ENCODE data around the gene KRT38. TPM values are rescaled to one million over a fixed set of nuclear protein-coding genes. Genes with fewer than 3 reads are reported as not detected.

KRT38 gene
- total RNA-seq, 1 donor from 2014 or later, result not detected

- Histone ChIP-seq H3K4me3 (no peak overlapping the region), H3K9me3 (replicated peaks) (no peaks in the 10 kb centered on the region), H3K27ac (replicated peaks) (no peak overlapping the region), H3K27me3 (ENCODE audit: low read depth) (peaks cover 38% of the 10 kb centered on the region), H3K36me3 (no peaks in the 10 kb centered on the region), H3K4me1 (peaks cover 13% of the 10 kb centered on the region)
- DNase-seq, result no peak
- intact Hi-C loops (cut with micrococcal nuclease), result no loop called here
- no peak for TF ChIP-seq CTCF (IDR thresholded peaks at IDR 0.05; ENCODE audit: borderline replicate concordance)
These were observed 22.5 kb downstream of the KRT38 start for GRCh38 chr17:41418116-41418860.

- H3K4me3 ChIP-seq, result no peak overlapping the region
- peaks cover 13% of the 10 kb centered on the region for H3K4me1 ChIP-seq
- intact Hi-C loops (cut with micrococcal nuclease), result no loop called here
- no peaks in the 10 kb centered on the region for H3K9me3 ChIP-seq (replicated peaks)
- H3K27ac ChIP-seq (replicated peaks), result no peak overlapping the region
- no peak for TF ChIP-seq CTCF (IDR thresholded peaks at IDR 0.05; ENCODE audit: borderline replicate concordance)
- DNase-seq, result no peak
- peaks cover 35% of the 10 kb centered on the region for H3K27me3 ChIP-seq (ENCODE audit: low read depth)
- no peaks in the 10 kb centered on the region for H3K36me3 ChIP-seq
These were observed 23.2 kb downstream of the KRT38 start for GRCh38 chr17:41417576-41418015.

GRCh38 chr17:41417127-41417526, 23.7 kb downstream of the KRT38 start:
- Histone ChIP-seq H3K9me3 (replicated peaks) (peaks cover 3% of the 10 kb centered on the region), H3K4me3 (no peak overlapping the region), H3K27me3 (ENCODE audit: low read depth) (peaks cover 30% of the 10 kb centered on the region), H3K4me1 (peaks cover 13% of the 10 kb centered on the region), H3K36me3 (no peaks in the 10 kb centered on the region), H3K27ac (replicated peaks) (no peak overlapping the region)
- DNase-seq, result no peak
- no peak for TF ChIP-seq CTCF (IDR thresholded peaks at IDR 0.05; ENCODE audit: borderline replicate concordance)
- intact Hi-C loops (cut with micrococcal nuclease), result no loop called here

- Histone ChIP-seq H3K36me3 (no peaks in the 10 kb centered on the region), H3K9me3 (replicated peaks) (peaks cover 6% of the 10 kb centered on the region), H3K27ac (replicated peaks) (no peak overlapping the region), H3K4me3 (no peak overlapping the region), H3K4me1 (peaks cover 13% of the 10 kb centered on the region), H3K27me3 (ENCODE audit: low read depth) (peaks cover 27% of the 10 kb centered on the region)
- no peak for TF ChIP-seq CTCF (IDR thresholded peaks at IDR 0.05; ENCODE audit: borderline replicate concordance)
- intact Hi-C loops (cut with micrococcal nuclease), result no loop called here
- DNase-seq, result no peak
These were observed 24.3 kb downstream of the KRT38 start for GRCh38 chr17:41416479-41416878.

GRCh38 chr17:41415833-41416335, 24.9 kb downstream of the KRT38 start:
- peaks cover 27% of the 10 kb centered on the region for H3K27me3 ChIP-seq (ENCODE audit: low read depth)
- H3K4me3 ChIP-seq, result no peak overlapping the region
- peaks cover 6% of the 10 kb centered on the region for H3K9me3 ChIP-seq (replicated peaks)
- H3K36me3 ChIP-seq, result no peaks in the 10 kb centered on the region
- no peak for DNase-seq
- no peak for TF ChIP-seq CTCF (IDR thresholded peaks at IDR 0.05; ENCODE audit: borderline replicate concordance)
- no peak overlapping the region for H3K27ac ChIP-seq (replicated peaks)
- H3K4me1 ChIP-seq, result peaks cover 13% of the 10 kb centered on the region
- intact Hi-C loops (cut with micrococcal nuclease), result no loop called here

All from left ventricle myocardium inferior (tissue), 1 donor.